ENCODE data around the gene DERA.
"Not testable (repeated sequence)": the region's sequence is repeated elsewhere in the genome, so short reads cannot be mapped to it uniquely, and the experiment has no call there.

Gene DERA

DNA sequence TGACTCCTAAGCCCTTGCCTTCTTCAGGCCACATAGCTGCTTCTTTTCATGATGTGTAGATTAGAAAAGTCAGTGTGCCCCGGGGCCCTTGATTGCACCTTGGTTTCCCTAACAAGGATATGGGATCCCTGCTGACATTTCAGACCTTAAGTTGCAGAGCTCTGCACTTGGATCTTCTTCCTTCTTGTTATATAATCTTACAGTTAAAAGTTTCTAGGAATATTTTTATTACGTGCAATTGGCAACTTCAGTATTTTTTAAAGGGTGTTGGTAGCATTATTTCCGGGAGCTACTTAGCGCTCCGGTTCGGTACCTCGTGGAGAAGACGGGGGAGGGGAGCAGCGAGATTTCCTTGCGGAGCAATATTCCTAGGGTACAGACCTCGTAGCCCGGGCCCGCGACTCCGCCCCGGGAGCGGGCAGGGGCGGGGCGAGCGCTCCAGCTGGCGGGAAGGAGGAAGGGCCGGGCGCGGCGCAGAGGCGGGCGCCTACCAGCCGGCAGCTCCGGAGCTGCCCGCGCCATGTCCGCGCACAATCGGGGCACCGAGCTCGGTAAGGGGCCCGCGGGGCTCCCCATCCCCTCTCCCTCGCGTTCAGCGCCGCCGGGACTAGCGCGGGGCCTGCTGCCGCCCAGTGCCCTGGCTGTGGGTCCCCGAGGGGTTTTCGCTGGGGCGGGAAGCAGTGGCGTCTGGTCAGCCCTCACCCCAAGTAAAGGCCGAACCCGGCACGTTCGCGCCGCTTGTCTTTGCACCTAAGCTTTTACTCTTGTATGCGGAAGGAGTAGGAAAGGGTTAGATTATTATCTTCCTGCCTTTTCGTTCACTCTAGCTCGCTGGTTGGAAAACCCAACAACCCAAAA lies at the start of gene DERA:
Gene DERA, plus strand, starts transcription at position 469 of the 858 bp plus-strand sequence. Its CDS starts 52 bp downstream, at position 521.
- peak; percentile 71 for DNase-seq

DNA sequence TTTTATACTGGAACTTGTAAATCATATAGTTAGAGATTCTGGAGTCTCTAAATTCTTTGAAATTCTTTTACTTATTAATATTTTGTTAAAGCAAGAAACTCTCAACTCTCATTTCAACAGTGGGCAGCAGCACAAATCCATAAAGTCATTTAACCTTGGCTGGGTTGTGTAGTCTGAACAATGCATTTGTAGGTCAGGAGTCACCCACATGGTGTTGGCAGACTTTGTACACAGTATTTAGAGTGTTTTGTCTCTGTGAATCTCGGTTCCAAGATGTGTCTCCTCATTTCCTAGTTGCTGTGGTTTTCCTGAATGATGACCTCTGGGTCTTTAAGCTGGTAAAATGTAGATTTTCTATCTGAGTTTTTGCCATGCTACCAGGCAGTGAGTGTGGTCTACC lies 49.7 kb upstream of the DERA start:
- DNase-seq: no peak

DNA sequence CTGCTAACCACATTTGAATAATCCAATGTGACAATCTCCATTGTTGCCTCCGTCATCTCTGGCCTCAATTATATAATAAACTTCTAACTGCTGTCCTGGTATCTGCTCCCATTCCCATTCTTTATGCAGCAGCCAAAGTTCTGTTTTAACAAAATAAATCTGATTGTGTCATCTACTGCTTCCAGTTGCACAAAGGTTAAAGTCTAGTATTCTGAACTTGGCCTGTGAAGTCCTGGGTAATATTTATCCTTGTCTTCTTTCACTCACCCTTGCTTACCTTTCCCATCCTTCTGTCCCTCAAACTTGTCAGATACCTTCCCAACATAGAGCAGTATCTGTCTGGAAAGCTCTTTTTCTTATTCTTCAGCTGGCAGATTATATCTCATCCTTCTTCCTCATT lies 48.3 kb upstream of the DERA start:
- DNase-seq: no peak

DNA sequence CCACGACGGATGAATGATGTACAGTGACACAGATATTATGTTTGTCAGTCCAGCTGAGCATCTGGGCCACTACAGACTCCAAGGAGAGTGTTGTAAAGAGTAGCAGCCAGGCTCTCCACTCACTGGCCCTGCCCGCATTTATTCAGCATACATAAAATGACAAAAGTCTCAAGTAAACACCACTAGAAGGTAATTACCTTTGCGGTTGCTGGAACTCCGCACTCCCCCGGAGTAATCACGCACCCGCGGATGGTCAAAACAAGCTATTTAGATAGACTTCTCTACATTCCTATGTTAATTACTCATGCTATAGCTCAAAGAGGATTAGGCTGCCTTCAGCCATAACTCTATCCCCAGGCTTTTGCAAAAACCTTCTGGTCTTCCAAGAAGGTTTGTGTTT lies 47.8 kb upstream of the DERA start:
- peak; percentile 36 for DNase-seq

DNA sequence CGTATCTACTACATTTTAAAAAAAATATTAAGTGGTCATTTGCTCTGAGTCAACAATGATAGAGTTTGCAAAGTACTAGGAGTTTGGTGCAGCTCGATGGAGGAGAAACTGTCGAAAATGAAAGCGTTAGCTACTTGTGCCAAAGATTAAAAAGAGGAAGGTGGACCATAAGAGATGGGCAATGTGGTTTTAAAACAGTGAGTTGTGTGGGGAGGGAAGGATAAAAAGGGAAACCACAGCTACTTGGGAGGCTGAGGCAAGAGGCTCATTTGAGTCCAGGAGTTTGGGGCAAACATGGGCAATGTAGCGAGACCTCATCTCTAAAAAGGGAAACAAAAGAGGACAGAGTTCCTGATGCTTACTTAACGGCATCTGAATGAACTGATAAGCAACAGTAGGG lies 47.1 kb upstream of the DERA start:
- no peak for DNase-seq

DNA sequence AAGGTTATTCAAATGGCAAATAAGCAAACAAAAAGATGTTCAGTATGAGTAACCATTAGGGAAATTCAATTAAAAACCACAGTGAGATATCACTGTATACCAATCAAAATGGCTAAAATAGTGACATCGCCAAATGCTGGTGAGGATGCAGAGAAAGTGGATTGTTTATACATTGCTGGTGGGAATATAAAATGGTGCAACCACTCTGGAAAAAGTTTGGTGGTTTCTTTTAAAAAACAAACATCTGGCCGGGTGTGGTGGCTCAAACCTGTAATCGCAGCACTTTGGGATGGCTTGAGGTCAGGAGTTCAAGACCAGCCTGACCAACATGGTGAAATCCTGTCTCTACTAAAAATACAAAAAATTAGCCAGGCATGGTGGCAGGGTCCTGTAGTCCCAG lies 42.9 kb upstream of the DERA start:
- DNase-seq: no peak

DNA sequence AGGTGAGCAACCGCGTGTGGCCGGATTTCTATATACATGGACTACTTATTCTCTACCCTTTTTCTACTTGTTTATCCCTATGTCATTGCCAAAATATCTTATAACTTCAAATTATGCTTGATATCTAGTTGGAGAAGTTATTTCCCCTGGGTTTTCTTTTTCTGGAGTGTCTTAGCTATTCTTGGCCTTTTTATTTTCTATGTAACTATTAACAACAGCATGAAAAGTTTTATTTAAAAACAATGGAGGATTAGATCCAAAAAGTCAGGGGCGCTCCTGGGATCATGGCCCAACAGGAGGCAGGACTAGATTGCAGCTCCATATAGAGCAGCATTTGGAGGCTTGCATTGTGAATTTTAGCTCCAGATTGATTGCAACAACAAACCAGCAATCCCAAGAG lies 37.6 kb upstream of the DERA start:
- no peak for DNase-seq

DNA sequence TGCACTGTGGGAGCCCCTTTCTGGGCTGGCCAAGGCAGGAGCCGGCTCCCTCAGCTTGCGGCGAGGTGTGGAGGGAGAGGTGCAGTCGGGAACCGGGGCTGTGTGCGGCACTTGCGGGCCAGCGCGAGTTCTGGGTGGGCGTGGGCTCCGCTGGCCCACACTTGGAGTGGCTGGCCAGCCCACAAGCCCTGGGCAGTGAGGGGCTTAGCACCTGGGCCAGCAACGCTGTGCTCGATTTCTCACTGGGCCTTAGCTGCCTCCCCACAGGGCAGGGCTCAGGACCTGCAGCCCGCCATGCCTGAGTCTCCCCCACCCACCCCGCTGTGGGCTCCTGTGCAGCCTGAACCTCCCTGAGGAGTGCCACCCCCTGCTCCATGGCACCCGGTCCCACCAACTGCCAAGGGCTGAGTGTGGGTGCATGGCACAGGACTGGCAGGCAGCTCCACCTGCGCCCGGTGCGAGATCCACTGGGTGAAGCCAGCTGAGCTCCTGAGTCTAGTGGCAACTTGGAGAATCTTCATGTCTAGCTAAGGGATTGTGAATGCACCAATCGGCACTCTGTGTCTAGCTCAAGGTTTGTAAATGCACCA lies 36.5 kb upstream of the DERA start:
- DNase-seq: not testable (repeated sequence)

DNA sequence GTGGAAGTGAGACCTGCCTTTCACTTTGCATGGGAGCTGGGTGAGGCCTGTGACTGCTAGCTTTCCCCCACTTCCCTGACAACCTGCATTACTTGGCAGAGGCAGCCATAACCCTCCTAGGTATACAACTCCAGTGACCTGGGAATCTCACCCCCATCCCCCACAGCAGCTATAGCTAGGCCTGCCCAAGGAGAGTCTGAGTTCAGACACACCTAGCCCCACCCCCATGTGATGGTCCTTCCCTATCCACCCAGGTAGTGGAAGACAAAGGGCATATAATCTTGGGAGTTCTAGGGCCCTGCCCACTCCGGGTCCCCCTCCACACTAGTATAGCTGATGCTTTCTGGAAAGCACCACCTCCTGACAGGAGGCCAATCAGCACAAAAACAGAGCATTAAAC lies 35.3 kb upstream of the DERA start:
- no peak for DNase-seq

DNA sequence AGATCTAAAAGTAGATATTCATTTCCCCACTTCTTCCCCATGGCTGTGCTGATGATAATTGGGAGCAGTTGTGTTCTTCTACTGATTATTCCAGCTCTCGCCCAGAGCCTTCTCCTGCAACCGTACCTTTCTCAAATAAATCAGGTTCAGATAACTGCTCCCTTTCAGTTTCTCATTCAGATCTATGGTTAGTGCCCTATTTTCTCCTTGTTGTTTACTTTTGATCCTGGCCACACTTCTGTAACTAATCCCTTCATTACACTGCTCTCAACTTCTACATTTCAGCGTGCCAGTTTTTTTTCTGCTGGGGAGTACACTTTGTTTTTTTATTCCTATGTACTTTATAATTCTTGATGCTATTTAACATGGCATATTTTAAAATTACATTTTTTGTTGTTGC lies 31.7 kb upstream of the DERA start:
- no peak for DNase-seq

DNA sequence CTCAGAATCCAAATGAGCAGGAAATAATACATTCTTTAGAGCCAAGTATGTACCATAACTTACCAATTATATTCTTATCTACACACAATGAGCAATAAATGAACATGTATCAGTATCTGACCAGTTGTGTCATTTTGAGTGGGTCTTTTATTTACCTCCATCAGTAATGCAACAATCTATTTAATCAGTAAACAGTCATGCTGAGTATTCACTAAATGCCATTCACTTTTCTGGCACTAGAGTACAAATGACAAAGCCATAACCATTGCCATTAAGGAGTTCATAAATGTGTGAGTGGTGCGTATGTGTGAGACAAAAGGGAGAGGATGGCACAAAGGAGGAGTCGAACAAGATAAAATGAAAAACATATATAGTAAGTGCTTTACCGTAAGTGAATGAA lies 30.4 kb upstream of the DERA start:
- DNase-seq: no peak

DNA sequence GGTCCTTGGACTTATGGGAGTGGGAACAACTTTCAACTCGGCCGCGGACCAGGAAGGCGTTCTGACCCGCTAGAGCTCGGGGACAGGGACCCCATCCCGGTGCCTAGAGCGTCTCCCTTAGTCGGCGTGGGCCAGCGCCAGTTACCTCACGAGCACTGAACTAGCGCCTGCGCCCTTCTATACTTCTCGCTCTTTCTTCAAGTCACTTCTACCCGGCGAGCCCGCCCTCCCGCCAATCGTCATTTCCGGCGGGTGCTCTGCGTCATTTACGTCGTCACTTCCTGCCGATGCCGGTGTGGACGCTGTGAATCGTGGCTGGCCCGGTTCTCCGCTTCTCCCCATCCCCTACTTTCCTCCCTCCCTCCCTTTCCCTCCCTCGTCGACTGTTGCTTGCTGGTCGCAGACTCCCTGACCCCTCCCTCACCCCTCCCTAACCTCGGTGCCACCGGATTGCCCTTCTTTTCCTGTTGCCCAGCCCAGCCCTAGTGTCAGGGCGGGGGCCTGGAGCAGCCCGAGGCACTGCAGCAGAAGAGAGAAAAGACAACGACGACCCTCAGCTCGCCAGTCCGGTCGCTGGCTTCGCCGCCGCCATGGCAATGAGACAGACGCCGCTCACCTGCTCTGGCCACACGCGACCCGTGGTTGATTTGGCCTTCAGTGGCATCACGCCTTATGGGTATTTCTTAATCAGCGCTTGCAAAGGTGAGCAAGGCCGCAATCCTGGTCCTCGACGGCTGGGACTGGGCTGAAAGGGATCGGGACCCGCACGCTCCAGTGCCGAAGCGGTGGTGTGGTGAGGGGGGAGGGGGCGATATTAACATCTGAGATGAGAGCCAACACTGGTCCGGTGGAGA lies 28.8 kb upstream of the DERA start, which contains the start of gene STRAP:
Gene STRAP, plus strand, starts transcription at position 270 of the 854 bp plus-strand sequence. Its CDS starts 321 bp downstream, at position 591.
- peak; percentile 94 for DNase-seq

DNA sequence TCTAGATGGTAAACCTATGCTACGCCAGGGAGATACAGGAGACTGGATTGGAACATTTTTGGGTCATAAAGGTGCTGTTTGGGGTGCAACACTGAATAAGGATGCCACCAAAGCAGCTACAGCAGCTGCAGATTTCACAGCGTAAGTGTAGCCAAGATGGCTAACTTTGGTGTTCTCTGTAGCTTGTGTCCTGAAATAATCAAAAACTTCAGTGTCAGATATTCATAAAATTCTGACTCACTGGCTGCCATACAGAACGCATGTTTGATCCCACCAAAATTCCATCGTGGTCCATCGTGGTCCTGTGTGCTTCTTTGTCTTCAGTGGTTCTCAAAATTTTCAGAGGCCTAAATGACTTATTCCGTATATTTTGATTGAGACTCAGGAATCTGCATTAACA lies 27.6 kb upstream of the DERA start:
- no peak for DNase-seq

DNA sequence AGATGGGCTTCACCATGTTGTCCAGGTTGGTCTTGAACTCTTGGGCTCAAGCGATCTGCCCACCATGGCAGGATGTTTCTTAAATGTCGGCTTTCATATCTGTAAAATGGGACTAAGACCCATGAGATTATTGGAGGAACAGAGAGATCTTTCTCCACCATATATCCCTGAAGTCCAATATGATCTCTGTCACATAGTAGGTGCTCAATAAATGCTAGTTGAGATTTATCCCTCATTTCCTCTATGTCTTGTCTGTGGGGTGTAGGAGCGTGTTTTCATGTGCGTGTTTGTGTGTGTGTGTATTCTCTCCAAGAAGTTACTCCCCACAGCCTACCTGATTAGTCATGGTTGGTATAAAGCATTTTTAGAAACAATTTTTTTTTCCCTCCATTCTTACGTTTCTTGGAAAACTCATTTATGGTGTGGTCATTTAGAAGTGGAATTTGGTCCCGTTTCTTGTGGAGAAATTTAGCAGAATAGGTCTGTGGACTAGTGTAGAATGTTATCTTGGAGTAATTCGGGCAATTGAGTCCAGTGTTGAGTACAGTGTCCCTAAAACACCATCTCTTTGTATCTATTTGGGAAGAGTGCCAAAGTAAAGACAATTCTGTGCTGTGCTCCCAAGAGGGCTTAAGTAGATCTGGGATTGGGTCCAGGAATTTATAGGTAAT lies 24.6 kb upstream of the DERA start:
- DNase-seq: no peak

DNA sequence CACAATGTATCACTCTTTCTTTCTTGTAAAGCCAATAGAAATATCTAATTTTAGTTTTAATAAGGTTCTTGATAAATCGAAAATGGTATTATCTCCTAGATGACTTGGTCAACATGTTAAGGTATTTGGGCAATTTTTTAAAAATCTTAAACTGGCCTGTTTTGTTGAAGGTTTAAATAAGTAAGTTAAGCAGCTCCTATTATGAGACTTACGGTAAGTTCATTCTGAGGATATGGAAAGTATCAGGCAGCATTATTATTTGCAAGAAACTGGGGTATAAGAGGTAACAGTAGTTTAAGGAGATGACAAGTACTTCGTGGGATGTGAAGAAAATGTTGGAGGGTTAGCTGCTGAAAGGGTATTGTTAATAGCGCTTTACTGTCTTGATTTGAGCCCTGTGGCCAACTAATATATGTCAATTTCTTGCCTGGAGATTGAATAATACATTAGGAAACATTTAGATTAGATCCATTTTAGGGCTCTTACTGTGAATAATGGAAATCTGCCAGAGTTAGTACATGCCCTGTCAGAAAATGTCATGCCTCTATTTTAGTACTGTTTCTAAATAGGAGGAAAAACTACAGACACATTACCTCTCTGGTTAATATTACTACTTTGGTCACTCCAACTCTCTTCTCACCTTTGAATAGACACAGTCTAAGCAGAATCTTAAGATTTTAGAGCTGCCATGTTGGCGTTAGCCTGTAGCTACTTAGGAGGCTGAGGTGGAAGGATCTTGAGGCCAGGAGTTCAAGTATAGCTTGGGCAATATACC lies 23.9 kb upstream of the DERA start:
- no peak for DNase-seq

DNA sequence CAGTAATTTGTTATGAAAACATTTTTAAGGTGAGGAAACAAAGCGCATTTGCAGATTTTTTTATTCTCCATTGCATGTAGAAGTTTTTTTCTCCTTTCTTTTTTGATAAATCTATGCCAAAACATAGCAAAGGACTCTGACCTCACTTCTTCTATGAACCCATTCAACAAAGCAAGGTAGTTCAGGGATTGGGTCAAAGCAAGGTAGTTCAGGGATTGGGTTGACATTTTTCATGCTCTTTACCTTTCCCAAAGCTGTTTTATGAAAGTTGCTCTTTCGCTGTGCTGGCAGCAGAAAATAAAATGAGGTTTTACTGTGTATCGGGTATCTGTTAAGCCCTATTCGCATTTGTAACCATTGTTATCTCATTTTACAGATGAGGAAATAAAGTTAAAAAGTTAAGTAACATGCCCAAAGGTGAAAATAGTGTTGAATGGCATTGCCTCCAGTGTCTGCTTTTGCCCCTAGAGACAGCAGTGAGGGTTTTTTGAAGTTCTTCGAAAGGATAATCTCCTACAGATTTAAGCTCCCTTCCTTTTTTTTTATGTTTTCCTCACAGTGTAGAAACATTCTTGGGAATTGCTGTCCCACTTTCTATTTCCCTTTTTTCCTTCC lies 18.4 kb upstream of the DERA start:
- no peak for DNase-seq

DNA sequence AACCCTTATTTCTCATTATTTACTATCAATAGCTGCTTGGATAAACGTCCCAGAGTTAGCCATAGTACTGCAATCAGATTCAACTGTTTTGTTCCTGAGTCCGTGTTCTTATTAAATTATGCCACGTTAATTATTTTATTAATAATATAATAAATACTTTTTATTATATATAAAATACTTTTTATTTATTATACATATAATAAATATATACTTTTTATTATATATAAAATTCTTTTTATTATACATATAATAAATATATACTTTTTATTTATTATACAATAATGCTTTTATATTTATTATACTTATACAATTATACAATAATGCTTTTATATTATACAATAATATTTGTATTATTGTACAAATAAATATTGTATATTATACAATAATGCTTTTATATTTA lies 17.9 kb upstream of the DERA start:
- DNase-seq: no peak

DNA sequence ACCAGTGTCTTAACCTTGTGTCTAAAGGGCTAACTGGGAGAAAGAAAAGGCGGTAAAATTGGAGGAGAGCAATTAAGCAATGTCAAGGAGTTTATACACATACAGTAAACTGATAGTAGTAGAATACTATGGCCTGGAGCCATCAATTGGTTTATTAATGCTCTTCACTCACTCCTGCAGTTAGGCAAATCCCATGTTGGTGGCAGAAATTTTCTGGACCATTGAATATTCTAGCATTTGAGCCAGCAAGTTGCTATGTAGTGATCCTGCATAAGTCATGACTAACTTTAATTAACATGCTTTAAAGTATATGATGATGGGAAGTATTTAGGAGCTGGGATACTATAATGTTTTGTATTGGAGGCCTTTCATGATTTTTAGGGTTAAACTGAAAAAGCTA lies 14.3 kb upstream of the DERA start:
- no peak for DNase-seq

DNA sequence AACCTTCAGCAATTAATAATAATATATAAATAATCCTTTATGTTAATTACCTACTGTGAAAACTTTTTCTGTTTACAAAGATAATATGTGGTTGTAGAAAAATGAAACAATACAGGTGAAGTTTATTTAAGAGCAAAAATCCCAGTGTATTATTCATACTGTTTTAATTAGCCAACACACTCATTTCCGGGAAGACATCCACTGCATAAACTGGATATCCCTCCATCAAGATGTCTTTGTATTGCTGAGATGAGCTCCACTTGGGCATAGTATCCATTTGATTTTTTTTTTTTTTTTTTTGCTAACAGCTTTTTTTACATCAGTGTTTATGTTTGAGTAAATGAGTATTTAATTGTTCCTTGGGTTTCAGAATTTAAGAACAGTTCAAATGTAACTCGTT lies 13.7 kb upstream of the DERA start:
- no peak for DNase-seq

DNA sequence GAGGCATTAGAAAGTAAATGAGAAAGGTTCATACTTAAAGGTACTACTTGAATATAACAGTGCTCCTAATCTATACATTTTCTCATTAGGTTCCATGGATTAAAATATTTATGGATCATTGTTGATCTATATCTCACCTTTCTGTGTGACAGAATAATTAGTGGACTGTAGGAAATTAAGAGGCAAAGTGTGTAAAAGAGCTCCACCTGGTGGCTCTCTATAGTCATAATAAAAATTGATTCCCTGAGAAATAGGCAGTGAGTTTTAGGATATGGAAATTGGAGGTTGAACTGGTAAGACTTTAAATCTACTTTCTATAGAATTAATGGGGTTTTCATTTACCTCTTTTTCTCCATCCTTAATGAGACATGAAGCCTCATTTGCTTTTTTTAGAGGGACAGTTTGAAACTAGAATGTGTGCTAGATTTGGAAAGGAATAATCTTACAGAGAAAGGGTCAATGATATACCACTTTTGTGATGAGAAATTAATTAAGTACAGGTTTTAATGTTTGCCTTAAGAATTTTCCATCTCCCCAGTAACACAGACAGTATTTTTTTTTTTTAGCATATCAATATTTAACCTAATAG lies 11.8 kb upstream of the DERA start:
- no peak for DNase-seq

DNA sequence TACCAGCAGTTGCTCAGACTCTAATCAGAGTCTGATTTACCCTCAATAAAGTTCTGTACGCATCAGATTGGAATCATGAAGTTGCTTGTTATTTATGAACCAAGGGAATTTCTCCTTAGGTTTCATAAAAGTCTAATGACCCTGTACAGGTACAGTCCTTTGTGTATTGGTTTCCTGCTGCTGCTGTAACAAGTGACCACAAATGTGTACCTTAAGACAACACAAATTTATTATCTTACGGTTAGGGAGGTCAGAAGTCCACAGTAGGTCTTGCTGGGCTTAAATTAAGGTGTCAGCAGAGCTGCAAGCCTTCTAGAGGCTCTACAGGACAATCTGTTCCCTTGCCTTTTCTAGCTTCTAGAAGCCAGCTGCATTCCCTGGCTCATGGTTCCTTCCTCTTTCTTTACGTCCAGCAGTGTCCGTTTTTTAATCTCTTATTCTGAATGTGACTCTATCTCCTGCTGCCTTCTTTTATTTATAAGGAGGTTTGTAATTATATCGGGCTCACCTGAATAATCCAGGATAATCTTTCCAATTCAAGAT lies 6.7 kb upstream of the DERA start:
- DNase-seq: no peak
